Spleen (tissue), 11 donors: ENCODE measurements around the gene CADM2. TPM values are rescaled to one million over a fixed set of nuclear protein-coding genes. Genes with fewer than 3 reads are reported as not detected.
A peak's percentile ranks its signal among the peaks of the same experiment; 100 is the strongest.

Experiments
- DNase-seq: peaks from one replicate; pipeline ENCODE4 v3.0.0-alpha.2; 2020
- H3K27ac ChIP-seq, 8 donors: fragments of 200-600 bp; sonication (generic) in 7 of 8; 1 replicate in 4 of 8; 2 replicates in 4 of 8; pipeline versions ENCODE4 v1.5.0 to v1.8.0; 2016 to 2021; ENCODE audit warnings: inconsistent platforms in 4 of 8, mild to moderate bottlenecking in 4 of 8, moderate library complexity in 1 of 8
- H3K27me3 ChIP-seq, 7 donors: fragments of 200-600 bp; sonication (generic) in 6 of 7; replicated peaks in 1 of 7; 1 replicate in 4 of 7; 2 replicates in 3 of 7; pipeline versions ENCODE4 v1.5.0 to v1.8.0; 2016 to 2021; ENCODE audit warnings: inconsistent platforms in 3 of 7, mild to moderate bottlenecking in 1 of 7
- H3K36me3 ChIP-seq, 6 donors: fragments of 200-600 bp; sonication (generic) in 5 of 6; 1 replicate in 4 of 6; 2 replicates in 2 of 6; pipeline versions ENCODE4 v1.5.0 to v1.8.0; 2016 to 2021; ENCODE audit warnings: inconsistent platforms in 2 of 6
- H3K4me1 ChIP-seq, 6 donors: fragments of 200-600 bp; sonication (generic) in 5 of 6; 1 replicate in 3 of 6; 2 replicates in 3 of 6; pipeline versions ENCODE4 v1.5.0 to v1.8.0; 2016 to 2021; ENCODE audit warnings: inconsistent platforms in 3 of 6
- H3K4me3 ChIP-seq, 8 donors: fragments of 200-600 bp; sonication (generic) in 7 of 8; 1 replicate in 4 of 8; 2 replicates in 4 of 8; pipeline versions ENCODE4 v1.5.0 to v1.8.0; 2016 to 2021; ENCODE audit warnings: inconsistent platforms in 4 of 8, mild to moderate bottlenecking in 4 of 8, moderate library complexity in 2 of 8
- H3K9me3 ChIP-seq, 8 donors: fragments of 200-600 bp; sonication (generic) in 7 of 8; 1 replicate in 4 of 8; 2 replicates in 4 of 8; pipeline versions ENCODE4 v1.5.0 to v1.8.0; 2016 to 2021; ENCODE audit warnings: inconsistent platforms in 4 of 8
- POLR2A ChIP-seq, 3 donors: fragments of 450-650 bp; IDR thresholded peaks; one replicate each; pipeline ENCODE4 v1.5.1; 2017; ENCODE audit warnings: antibody characterized with exemption in 3 of 3, mild to moderate bottlenecking in 1 of 3
- POLR2AphosphoS5 ChIP-seq, 3 donors: sonication (generic); formaldehyde crosslinking; IDR thresholded peaks; one replicate each; pipeline ENCODE4 v1.5.1; 2017; ENCODE audit warnings: antibody characterized with exemption in 3 of 3
- WGBS, 5 donors: extraction: QIAGEN DNeasy Blood & Tissue Kit in 3 of 5; methylation state at CpG; one replicate each; pipeline versions ENCODE4 v1.1.5 to v1.1.7; 2013 to 2018; 5-methylcytosine and 5-hydroxymethylcytosine counted together
- intact Hi-C: fragments of 100-400 bp; cut with DNase I; formaldehyde crosslinking; loops from one replicate; pipeline ENCODE4 v1.15.0; 2023; ENCODE audit warnings: low total_unique reads
- polyA plus RNA-seq, 3 donors: library from polyadenylated mRNA; stranded (reverse); fragments of 200-250 nt; gene quantifications; one replicate each; pipeline ENCODE4 v1.2.1, GENCODE V29; 2013
- total RNA-seq, 7 donors: library from RNA; depleted of rRNA in 3 of 7; stranded (reverse); fragments of >200 nt in 3 of 7; fragmentation: NEBNext Ultra II Directional in 4 of 7; extraction: Animal tissue kit (Norgen Biotek cat#: 25700) in 4 of 7; gene quantifications; one replicate each; pipeline versions ENCODE4 v1.1.0 to v1.2.1, GENCODE V29; 2016 to 2021
- TF ChIP-seq, protein P1 (sequence below), 11 experiments: fragments of 200-600 bp in 7 of 11; fragments of 450-650 bp in 4 of 11; sonication (generic) in 4 of 11; IDR thresholded peaks in 8 of 11; conservative IDR thresholded peaks in 3 of 11; 1 replicate in 7 of 11; 2 replicates in 4 of 11; pipeline versions ENCODE4 v1.4.0 to v1.8.0; 2016 to 2021; ENCODE audit warnings: antibody characterized with exemption in 11 of 11, inconsistent platforms in 4 of 11, mild to moderate bottlenecking in 1 of 11
- donor health status: healthy with polysubstance abuse.
- donor health status: DM: no; HTN: no; CAD: no; lungs with moderate emphysema.
- donor health status: DM: no; HTN: no; CAD: no.
- donor health status: Bipolar disorder and iron deficiency.
- donor health status: healthy.
- donor health status: DM: no; HTN: no; CAD: no.
- donor health status: DM: yes; HTN: yes; CAD: no.

CADM2 gene
- total and polyA plus RNA-seq, 10 donors = 0.03 to 4.0 (median 1.0) TPM; not detected in 1

DNA sequence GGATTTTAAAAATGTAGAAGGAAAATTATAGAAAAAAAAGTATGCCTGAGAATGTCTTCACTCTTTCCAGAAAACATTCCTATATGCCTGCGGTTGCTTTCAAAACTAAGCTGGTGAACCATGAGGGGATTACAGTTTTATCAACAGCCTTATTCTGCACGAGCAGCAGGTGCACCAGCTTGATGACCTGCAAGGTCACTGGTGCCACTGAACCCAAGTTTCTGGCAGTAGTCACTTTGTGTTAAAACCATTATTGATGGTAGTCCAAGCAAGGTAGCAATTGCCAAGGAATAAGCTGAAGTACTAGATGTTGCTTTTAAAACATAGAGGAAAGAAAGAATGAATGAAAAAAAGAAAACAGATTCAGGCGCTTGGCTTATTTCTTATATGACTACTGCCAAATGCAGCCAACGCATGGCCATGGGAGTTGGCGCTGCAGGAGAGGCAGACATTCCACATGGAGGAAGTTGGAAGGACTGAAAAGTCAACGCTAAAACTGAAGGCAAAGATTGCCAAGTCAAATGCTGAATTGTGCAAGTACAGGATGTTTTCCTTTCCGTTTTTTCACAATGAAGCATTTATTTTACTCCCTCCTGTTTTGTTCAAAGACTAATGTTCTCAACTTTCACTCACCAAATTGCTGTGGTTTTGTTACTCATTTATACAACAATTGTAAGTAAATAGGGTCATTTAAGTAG lies 601.4 kb downstream of the CADM2 start:
- no peak overlapping the region for H3K4me3 ChIP-seq
- no peaks in the 10 kb centered on the region for H3K36me3 ChIP-seq
- intact Hi-C loops = no loop called here
- DNase-seq = no peak
- H3K9me3 ChIP-seq = no peaks in the 10 kb centered on the region
- TF ChIP-seq POLR2A (IDR thresholded peaks at IDR 0.05) (no peak), POLR2AphosphoS5 (IDR thresholded peaks at IDR 0.05) (no peak)
- TF ChIP-seq, protein P1, sequence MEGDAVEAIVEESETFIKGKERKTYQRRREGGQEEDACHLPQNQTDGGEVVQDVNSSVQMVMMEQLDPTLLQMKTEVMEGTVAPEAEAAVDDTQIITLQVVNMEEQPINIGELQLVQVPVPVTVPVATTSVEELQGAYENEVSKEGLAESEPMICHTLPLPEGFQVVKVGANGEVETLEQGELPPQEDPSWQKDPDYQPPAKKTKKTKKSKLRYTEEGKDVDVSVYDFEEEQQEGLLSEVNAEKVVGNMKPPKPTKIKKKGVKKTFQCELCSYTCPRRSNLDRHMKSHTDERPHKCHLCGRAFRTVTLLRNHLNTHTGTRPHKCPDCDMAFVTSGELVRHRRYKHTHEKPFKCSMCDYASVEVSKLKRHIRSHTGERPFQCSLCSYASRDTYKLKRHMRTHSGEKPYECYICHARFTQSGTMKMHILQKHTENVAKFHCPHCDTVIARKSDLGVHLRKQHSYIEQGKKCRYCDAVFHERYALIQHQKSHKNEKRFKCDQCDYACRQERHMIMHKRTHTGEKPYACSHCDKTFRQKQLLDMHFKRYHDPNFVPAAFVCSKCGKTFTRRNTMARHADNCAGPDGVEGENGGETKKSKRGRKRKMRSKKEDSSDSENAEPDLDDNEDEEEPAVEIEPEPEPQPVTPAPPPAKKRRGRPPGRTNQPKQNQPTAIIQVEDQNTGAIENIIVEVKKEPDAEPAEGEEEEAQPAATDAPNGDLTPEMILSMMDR (IDR thresholded peaks at IDR 0.05 in 8 of 11, conservative IDR thresholded peaks at IDR 0.05 in 3 of 11) = no peak
- no peaks in the 10 kb centered on the region for H3K4me1 ChIP-seq
- 58 to 71% (median 66%) methylated on average over 7 of the region's 7 CpGs for WGBS, 5 donors
- no peak overlapping the region for H3K27ac ChIP-seq
- no peaks in the 10 kb centered on the region for H3K27me3 ChIP-seq

GRCh38 chr3:85567071-85567676 lies 608.4 kb downstream of the CADM2 start:
- Histone ChIP-seq H3K36me3 (no peaks in the 10 kb centered on the region), H3K9me3 (no peaks in the 10 kb centered on the region), H3K27ac (no peak overlapping the region), H3K4me3 (no peak overlapping the region), H3K27me3 (no peaks in the 10 kb centered on the region), H3K4me1 (no peaks in the 10 kb centered on the region)
- no peak for DNase-seq
- intact Hi-C loops = no loop called here
- TF ChIP-seq, protein P1 (IDR thresholded peaks at IDR 0.05 in 8 of 11, conservative IDR thresholded peaks at IDR 0.05 in 3 of 11) = peak in 6 of 11 experiments; percentile 12 to 61 (median 46)
- TF ChIP-seq POLR2A (IDR thresholded peaks at IDR 0.05) = no peak
- WGBS, 5 donors = 5 to 10% (median 6%) methylated on average over 5 of the region's 5 CpGs

GRCh38 chr3:85570819-85571218 lies 612.0 kb downstream of the CADM2 start:
- intact Hi-C loops = loop anchor here (5.0 kb wide), 1 partner anchor 1024 kb away; no protein-coding TSS in a partner anchor
- H3K27me3 ChIP-seq = no peaks in the 10 kb centered on the region
- no peaks in the 10 kb centered on the region for H3K4me1 ChIP-seq
- TF ChIP-seq, protein P1 (IDR thresholded peaks at IDR 0.05 in 8 of 11, conservative IDR thresholded peaks at IDR 0.05 in 3 of 11) = no peak
- TF ChIP-seq POLR2A (IDR thresholded peaks at IDR 0.05) (no peak), POLR2AphosphoS5 (IDR thresholded peaks at IDR 0.05) (no peak)
- H3K36me3 ChIP-seq = no peaks in the 10 kb centered on the region
- H3K27ac ChIP-seq = no peak overlapping the region
- no peak for DNase-seq
- no peak overlapping the region for H3K4me3 ChIP-seq
- WGBS, 5 donors = 59 to 68% (median 62%) methylated on average over 3 of the region's 3 CpGs
- H3K9me3 ChIP-seq = no peaks in the 10 kb centered on the region

GRCh38 chr3:85571835-85572234 lies 613.0 kb downstream of the CADM2 start:
- 74 to 94% (median 84%) methylated on average over 6 of the region's 6 CpGs for WGBS, 5 donors
- no peaks in the 10 kb centered on the region for H3K9me3 ChIP-seq
- no peak for DNase-seq
- H3K4me1 ChIP-seq = no peaks in the 10 kb centered on the region
- H3K36me3 ChIP-seq = no peaks in the 10 kb centered on the region
- TF ChIP-seq POLR2A (IDR thresholded peaks at IDR 0.05) (no peak), POLR2AphosphoS5 (IDR thresholded peaks at IDR 0.05) (no peak)
- TF ChIP-seq, protein P1 (IDR thresholded peaks at IDR 0.05 in 8 of 11, conservative IDR thresholded peaks at IDR 0.05 in 3 of 11) = no peak
- H3K27ac ChIP-seq = no peak overlapping the region
- intact Hi-C loops = loop anchor here (5.0 kb wide), 1 partner anchor 1025 kb away; no protein-coding TSS in a partner anchor
- H3K27me3 ChIP-seq = no peaks in the 10 kb centered on the region
- no peak overlapping the region for H3K4me3 ChIP-seq
